ENCODE data around the gene ACADSB.

ACADSB gene

GRCh38 chr10:123008355-123009104 lies at the start of gene ACADSB, which contains the start of gene IKZF5:
TSS of gene ACADSB (plus strand) at chr10:123009006. CDS start at chr10:123009030, 24 bp downstream.
TSS of gene IKZF5 (minus strand) at chr10:123008795. CDS start at chr10:122998625, 10,170 bp downstream.
- DNase-seq (peak; percentile 94), ATAC-seq (peak; percentile 94)

GRCh38 chr10:122962405-122962804 lies 46.4 kb upstream of the ACADSB start:
- DNase-seq (no peak), ATAC-seq (no peak)

DNA sequence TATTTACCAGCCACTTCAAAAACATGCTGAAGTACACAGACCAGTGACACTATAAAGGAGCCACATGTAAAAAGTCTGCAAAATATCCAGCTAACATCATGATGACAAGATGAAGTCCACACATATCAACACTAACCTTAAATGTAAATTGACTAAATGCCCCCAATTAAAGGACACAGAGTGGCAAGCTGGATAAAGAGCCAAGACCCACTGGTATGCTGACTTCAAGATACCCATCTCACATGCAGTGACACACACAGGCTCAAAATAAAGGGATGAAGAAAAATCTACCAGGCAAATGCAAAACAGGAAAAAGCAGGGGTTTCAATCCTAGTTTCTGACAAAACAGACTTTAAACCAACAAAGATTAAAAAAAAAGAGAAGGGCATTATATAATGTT lies 41.9 kb upstream of the ACADSB start:
- no peak for DNase-seq
- no peak for ATAC-seq

GRCh38 chr10:122968698-122969097 lies 40.1 kb upstream of the ACADSB start:
- ATAC-seq (no peak), DNase-seq (no peak)

DNA sequence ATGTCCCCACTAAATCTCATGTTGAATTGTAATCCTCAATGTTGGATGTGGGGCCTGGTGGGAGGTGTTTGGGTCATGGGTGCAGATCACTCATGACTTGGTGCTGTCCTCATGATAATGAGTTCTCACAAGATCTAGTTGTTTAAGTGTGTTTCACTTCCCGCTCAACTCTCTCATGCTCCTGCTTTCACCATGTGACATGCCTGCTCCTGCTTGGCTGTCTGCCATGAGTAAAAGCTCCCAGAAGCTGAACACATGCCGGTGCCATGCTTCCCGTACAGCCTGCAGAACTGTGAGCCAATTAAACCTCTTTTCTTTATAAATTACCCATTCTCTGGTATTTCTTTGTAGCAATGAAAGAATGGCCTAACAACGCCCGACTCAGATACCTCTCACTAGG lies 34.8 kb upstream of the ACADSB start:
- DNase-seq (no peak), ATAC-seq (no peak)

- DNase-seq (no peak), ATAC-seq (no peak)
Measured at GRCh38 chr10:122974543-122975064, 34.2 kb upstream of the ACADSB start.

DNA sequence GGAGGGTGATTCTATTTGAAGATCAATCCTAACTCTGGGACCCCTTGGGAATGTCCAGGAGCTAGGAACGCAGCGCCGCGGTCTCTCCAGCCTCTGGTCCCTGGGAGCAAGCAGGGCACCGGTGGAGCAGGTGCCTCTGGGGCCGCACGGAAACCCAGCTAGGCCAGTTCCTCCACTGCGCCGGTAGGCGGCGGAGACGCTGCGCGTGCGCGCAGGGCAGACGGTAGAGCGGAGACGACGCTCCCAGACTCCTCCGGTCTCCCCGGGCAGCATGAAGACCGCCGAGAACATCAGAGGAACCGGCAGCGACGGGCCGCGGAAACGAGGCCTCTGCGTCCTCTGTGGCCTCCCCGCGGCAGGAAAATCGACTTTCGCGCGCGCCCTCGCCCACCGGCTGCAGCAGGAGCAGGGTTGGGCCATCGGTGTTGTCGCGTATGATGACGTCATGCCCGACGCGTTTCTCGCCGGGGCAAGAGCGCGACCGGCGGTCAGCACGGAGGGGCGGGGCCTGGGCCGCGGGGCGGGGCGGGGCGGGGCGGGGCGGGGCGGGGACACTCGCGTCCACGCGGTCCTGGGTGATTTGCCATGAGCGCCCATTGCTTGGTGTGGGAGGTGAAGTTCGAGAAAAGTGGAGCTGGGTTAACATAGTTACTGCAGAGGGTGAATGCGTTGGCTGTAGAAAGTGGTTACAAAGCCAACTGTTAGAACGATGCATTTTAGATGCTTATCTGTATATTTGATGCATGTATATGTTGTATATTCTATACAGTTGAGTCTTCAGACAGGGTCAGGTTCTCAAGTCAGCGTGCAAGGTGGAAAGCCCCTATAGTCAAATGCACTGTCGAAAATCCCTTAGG lies 28.4 kb upstream of the ACADSB start, which contains the start of gene PSTK:
Gene PSTK, plus strand, starts transcription at position 193 of the 857 bp plus-strand sequence. Its CDS starts 79 bp downstream, at position 272.
- ATAC-seq (peak; percentile 98), DNase-seq (peak; percentile 91)

DNA sequence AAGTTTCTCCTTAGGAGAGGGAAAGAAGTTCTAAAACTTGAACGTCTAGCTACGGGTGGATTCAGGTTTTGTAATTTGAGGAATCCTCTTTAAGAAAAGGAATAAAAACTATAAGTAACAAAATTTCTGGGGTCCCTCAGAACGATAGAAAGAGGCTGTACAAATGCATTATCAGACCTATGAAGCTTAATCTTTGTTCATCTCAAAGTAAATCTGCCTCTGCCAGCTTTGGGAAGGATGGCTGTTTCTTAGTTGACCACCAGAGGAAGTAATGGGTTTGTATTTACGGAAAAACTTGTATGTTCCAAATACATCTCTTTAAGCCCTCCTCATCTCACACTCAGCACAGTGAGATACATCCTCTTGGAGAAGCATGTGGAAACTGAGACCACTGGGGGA lies 27.7 kb upstream of the ACADSB start:
- DNase-seq (no peak), ATAC-seq (no peak)

- no peak for ATAC-seq
- no peak for DNase-seq
Measured at GRCh38 chr10:122983898-122984297, 24.9 kb upstream of the ACADSB start.

GRCh38 chr10:122984708-122985107 lies 24.1 kb upstream of the ACADSB start:
- ATAC-seq (no peak), DNase-seq (no peak)

DNA sequence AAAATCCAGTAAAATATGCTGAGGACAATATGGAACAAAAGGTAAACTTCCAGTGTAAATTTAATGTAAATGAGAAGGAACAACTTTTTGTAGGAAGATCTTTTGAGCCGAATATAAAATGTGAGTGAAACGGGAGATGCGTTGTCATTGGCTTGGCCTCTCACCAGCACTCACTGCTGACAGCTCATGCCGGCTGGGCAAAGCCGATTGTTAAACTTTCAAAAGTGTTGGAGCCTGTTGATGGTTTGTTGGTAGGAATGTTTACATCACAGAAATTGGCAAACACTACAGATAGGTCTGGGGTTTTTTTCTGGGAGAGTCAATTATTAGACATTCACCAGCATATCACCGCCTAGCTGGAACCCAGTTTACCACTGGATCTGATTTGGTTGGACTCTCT lies 22.5 kb upstream of the ACADSB start:
- DNase-seq (no peak), ATAC-seq (no peak)

DNA sequence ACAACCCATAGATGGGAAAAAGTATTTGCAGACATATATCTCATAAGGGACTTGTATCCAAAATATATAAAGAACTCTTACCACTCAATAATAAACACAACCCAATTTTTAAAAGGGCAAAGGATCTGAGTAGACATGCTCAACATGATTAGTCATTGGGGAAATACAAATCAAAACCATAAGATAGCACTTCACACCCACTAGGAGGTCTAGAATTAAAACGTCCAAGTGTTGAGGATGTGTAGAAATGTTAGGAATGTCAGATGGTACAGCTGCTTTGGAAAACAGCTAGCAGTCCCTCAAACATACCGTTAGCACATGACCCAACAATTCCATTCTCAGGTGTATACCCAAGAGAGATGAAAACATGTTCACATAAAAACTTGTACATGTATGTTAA lies 20.3 kb upstream of the ACADSB start:
- DNase-seq, result no peak
- ATAC-seq, result no peak

GRCh38 chr10:122990278-122990677 lies 18.5 kb upstream of the ACADSB start:
- DNase-seq (no peak), ATAC-seq (no peak)

DNA sequence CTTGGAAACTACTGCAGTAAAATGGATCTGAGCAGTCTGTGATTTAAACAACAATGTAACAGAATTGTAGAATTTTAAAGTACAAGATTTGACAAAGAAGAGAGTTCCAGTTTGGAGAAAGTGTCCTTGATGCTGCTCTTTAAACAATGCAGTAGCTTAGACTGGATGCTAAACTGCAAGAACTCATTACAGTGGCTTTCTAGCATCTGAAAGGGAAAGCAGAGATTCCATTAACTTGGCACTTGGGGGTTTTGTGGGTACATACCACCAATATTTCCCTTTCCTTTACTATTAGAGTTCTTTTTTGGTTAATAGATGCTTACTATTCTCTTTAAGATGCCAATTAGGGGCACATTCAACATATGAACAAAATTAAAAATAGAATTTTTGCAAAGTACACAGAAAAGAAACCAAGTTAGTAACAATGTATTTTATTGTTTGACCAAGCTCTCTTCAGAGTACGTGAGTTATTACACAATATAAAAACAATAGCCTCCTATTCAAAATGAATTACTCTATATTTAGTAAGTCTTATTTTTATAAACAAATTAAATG lies 16.7 kb upstream of the ACADSB start:
- no peak for DNase-seq
- no peak for ATAC-seq

GRCh38 chr10:122993797-122994336 lies 14.9 kb upstream of the ACADSB start:
- DNase-seq, result no peak
- ATAC-seq, result no peak

DNA sequence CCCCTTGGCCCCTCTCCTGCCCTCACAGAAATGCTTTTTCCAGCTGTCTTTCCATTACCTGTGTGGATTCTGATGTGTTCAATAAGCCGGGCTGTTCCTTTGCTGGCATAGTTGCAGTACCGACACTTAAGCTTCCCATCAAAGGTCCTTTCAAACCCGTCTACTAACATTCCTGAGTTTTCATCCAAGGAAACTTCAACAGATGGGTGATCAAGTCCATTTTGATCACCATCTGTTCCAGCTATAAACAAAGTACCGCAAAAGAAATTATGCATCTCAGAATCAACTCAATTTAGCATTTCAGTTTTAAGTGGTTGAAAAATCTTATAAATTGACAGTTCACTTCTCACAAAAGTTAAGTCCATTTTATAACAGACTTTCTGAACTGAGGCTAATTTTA lies 12.9 kb upstream of the ACADSB start:
- no peak for DNase-seq
- no peak for ATAC-seq

- no peak for ATAC-seq
- no peak for DNase-seq
Measured at GRCh38 chr10:122997864-122998263, 10.9 kb upstream of the ACADSB start.

- DNase-seq, result no peak
- ATAC-seq, result no peak
Measured at GRCh38 chr10:122998360-122998917, 10.4 kb upstream of the ACADSB start.

GRCh38 chr10:122998934-122999333 lies 9.9 kb upstream of the ACADSB start:
- DNase-seq (no peak), ATAC-seq (no peak)

DNA sequence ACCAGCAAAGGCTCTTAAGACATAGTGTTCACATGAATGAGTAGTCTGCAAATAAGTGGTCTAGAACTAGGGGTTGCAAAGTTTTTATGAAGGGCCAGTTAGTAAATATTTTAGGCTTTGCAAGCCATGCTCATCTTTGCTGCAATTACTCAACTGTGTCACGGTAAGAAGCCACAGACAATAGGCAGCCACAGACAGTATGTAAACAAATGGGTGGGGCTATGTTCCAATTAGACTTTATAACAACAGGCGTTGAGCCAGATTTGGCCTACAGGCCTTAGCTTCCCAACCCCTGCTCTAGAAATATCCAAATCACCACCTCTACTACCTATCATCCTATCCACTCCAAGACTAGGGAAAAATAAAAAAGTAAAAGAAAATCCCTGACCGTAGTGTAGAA lies 9.5 kb upstream of the ACADSB start:
- DNase-seq, result no peak
- ATAC-seq, result no peak

DNA sequence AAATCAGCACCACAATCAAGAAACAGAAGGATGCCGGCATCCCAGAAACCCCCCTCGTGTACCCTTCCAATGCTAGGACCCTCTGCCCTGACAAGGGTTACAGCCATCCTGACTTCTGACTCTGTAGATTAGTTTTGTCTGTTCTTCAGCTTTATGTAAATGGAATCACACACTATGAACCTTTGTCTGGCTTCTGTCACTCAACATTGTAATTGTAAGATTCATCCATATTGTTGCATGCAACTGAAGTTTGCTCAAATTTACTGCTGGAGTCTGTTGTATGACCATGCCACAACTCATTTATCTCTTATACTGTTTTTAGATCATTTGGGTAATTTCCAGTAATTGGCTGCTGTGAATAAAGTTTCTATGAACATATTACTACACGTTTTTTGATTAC lies 8.7 kb upstream of the ACADSB start:
- DNase-seq (no peak), ATAC-seq (no peak)

- DNase-seq (no peak), ATAC-seq (no peak)
Measured at GRCh38 chr10:123001370-123001769, 7.4 kb upstream of the ACADSB start.
